Glutamatergic neuron (in vitro differentiated cells): ENCODE data around the gene SLX9. TPM values are rescaled to one million over a fixed set of nuclear protein-coding genes. Genes with fewer than 3 reads are reported as not detected.

Experiments
- DNase-seq: peaks from one replicate; pipeline ENCODE4 v3.0.0; 2022
- H3K27ac Mint-ChIP-seq: one replicate; pipeline ENCODE4 v1.8.0; 2020; ENCODE audit warnings: mild to moderate bottlenecking, mixed read lengths, inconsistent platforms; ENCODE audit not compliant: unreplicated experiment
- H3K27me3 Mint-ChIP-seq: one replicate; pipeline ENCODE4 v1.8.0; 2020; ENCODE audit warnings: mild to moderate bottlenecking, moderate library complexity, mixed read lengths, inconsistent platforms; ENCODE audit not compliant: unreplicated experiment
- H3K36me3 Mint-ChIP-seq: one replicate; pipeline ENCODE4 v1.8.0; 2020; ENCODE audit warnings: mild to moderate bottlenecking, mixed read lengths, inconsistent platforms; ENCODE audit not compliant: unreplicated experiment
- H3K4me1 Mint-ChIP-seq: one replicate; pipeline ENCODE4 v1.8.0; 2020; ENCODE audit warnings: mild to moderate bottlenecking, low read depth, mixed read lengths, inconsistent platforms; ENCODE audit not compliant: unreplicated experiment
- H3K4me3 Mint-ChIP-seq: one replicate; pipeline ENCODE4 v1.8.0; 2020; ENCODE audit warnings: mild to moderate bottlenecking, mixed read lengths, inconsistent platforms; ENCODE audit not compliant: unreplicated experiment
- H3K9me3 Mint-ChIP-seq: one replicate; pipeline ENCODE4 v1.8.0; 2020; ENCODE audit warnings: mild to moderate bottlenecking, moderate library complexity, mixed read lengths, inconsistent platforms; ENCODE audit not compliant: unreplicated experiment
- total RNA-seq: library from RNA; stranded (reverse); fragmentation: NEBNext Ultra II Directional; extraction: Animal tissue kit (Norgen Biotek cat#: 25700); gene quantifications from one replicate; pipeline ENCODE4 v1.2.1, GENCODE V29; 2021; ENCODE audit not compliant: unreplicated experiment
- TF ChIP-seq, protein P1 (sequence below): fragments of 200-600 bp; sonication (generic); IDR thresholded peaks from one replicate; pipeline ENCODE4 v1.5.0; 2021; ENCODE audit not compliant: partially characterized antibody, unreplicated experiment

SLX9 gene
- total RNA-seq, 1 donor from 2014 or later: 30.7 TPM

DNA sequence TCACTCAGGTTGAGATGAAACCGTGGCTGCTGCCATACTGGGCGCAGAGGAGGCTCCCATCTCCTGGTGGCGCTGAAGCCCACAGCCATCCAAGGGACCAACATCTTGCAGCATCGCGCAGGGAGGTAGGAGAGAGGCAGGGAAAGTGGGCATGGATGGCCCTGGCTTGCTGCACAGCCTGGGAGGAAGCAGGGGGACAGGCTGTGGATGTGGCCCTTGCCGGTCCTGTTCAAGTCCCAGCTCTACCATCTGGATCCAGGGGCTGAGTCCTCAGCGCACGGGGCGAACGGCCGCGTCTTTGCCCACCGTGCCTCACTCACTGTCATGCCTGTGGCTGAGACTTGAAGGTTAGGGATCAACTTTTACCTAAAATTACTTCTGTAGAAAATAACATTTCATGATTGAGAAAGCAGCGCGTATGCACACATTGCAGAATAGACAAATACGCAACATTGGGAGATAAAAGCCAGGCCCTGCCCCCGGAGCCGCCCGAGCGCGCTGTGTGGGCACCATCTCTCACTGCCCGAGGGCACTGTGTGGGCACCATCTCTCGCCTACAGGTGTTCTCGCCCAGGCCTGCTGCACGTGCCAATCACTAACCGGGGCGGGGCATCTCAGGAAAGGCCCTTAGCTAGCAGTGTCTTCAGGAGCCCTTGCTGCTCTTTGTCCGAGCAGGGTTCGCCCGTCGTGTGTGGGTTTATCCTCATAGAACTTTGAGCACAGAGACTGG, 11.5 kb downstream of the SLX9 start:
- Mint-ChIP-seq H3K27ac (no peak overlapping the region), H3K27me3 (peaks cover 10% of the 10 kb centered on the region), H3K4me3 (no peak overlapping the region), H3K36me3 (no peaks in the 10 kb centered on the region), H3K4me1 (peaks cover 12% of the 10 kb centered on the region), H3K9me3 (peaks cover 7% of the 10 kb centered on the region)
- no peak for DNase-seq
- TF ChIP-seq, protein P1, sequence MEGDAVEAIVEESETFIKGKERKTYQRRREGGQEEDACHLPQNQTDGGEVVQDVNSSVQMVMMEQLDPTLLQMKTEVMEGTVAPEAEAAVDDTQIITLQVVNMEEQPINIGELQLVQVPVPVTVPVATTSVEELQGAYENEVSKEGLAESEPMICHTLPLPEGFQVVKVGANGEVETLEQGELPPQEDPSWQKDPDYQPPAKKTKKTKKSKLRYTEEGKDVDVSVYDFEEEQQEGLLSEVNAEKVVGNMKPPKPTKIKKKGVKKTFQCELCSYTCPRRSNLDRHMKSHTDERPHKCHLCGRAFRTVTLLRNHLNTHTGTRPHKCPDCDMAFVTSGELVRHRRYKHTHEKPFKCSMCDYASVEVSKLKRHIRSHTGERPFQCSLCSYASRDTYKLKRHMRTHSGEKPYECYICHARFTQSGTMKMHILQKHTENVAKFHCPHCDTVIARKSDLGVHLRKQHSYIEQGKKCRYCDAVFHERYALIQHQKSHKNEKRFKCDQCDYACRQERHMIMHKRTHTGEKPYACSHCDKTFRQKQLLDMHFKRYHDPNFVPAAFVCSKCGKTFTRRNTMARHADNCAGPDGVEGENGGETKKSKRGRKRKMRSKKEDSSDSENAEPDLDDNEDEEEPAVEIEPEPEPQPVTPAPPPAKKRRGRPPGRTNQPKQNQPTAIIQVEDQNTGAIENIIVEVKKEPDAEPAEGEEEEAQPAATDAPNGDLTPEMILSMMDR: no peak

DNA sequence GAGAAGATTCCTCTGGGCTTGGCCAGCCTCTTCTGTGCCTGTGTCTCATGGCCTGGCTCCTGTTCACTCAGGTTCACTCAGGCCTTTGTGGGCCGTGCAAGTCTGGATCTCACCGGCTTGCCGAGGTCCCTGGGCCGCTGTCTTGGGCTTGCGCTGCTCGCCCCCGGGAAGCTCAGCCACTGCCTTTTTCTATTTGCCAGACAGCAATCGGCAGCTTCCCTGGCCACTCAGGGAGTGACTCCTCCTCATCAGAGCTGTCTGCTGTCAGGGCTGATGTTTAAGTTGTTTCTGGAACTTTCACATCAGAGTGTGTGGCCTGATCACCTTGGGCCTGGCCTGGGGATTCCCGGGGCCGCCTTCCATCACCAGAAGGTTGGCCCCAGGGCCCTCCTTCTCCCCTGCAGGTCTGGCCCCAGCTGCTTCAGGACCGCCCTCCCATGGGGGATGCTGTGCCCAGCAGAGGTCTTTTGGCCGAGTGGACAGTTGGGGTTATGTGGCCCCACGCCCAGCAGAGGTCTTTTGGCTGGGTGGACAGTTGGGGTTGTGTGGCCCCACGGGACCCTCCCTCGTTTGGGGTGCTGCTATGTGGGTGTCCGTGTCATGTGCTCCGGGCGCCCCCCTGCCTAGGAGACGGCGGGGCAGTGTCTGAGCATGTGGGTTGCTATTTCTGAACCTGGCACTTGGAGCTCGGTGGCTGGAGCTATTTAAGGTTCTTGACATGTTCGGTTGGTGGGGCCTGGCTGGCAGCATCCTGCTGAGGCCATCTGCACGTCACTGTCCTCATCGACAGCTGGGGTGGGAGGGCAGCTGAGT, 12.5 kb downstream of the SLX9 start:
- TF ChIP-seq, protein P1: no peak
- Mint-ChIP-seq H3K27ac (peak overlapping the region; percentile 33), H3K9me3 (peaks cover 7% of the 10 kb centered on the region), H3K36me3 (no peaks in the 10 kb centered on the region), H3K27me3 (peaks cover 9% of the 10 kb centered on the region), H3K4me1 (peaks cover 13% of the 10 kb centered on the region), H3K4me3 (no peak overlapping the region)
- peak; percentile 21 for DNase-seq

DNA sequence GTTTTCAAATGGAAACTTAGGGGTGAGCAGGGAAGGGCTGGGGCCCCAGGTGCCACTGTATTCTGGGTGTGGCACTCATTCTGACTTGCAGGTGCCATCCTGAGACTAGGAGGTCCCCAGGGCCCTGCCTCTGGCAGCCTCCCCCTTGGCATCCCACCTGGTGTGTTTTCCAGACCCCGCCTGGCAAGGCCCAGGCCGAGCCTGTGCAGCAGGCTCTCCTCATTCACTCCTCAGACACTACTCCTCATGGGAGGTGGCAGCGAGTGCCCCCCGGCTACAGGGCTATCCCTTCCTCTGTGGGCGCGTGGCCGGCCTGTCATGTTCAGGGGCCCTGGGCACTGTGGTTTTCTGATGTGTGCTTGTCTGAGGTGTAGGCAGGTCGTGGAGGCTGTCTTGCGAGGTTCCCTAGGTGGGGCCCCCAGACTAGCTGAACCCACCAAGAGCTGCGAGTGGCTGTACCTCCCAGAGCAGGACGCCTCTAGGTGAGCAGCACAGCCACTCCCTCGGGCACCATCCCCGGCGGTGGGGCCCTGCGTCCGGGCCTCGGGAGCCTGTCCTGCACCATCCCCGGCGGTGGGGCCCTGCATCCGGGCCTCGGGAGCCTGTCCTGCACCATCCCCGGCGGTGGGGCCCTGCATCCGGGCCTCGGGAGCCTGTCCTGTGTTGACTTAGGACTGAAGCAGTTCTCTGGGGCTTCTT, 13.2 kb downstream of the SLX9 start:
- Mint-ChIP-seq H3K4me1 (peaks cover 16% of the 10 kb centered on the region), H3K27me3 (peaks cover 9% of the 10 kb centered on the region), H3K9me3 (peaks cover 7% of the 10 kb centered on the region), H3K4me3 (no peak overlapping the region), H3K27ac (peak overlapping the region; percentile 33), H3K36me3 (no peaks in the 10 kb centered on the region)
- TF ChIP-seq, protein P1: no peak
- DNase-seq: no peak

DNA sequence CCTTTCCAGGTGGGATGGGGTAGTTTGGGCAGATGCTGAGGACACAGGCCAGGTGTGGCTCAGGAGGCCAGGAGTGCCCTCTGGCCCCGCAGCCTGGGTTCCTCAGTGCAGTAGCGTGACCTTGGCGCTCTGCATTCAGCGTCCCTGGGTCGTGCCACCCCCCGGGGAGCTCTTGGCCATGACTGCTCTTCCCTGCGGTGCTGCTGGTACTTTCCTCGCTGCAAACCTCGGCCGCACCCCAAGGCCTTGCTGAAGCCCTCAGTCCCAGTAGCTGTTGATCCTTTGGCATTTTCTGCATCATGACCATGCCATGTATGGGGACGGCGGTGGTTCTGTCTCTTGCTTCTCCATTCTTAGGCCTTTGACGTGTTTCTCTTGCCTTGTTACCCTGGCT, 13.8 kb downstream of the SLX9 start:
- H3K9me3 Mint-ChIP-seq: peaks cover 7% of the 10 kb centered on the region
- TF ChIP-seq, protein P1: no peak
- H3K4me1 Mint-ChIP-seq: peaks cover 16% of the 10 kb centered on the region

More for the DNA sequence above, 13.8 kb downstream of the SLX9 start:
- Mint-ChIP-seq H3K36me3 (no peaks in the 10 kb centered on the region), H3K27me3 (peaks cover 9% of the 10 kb centered on the region), H3K27ac (no peak overlapping the region), H3K4me3 (no peak overlapping the region)
- peak; percentile 18 for DNase-seq
